ENCODE results near the gene EIF5A2. TPM values are rescaled to one million over a fixed set of nuclear protein-coding genes. Genes with fewer than 3 reads are reported as not detected.

The EIF5A2 gene
- total RNA-seq, 4 donors from 2014 or later = 0.57 to 5.0 (median 1.8) TPM

DNA sequence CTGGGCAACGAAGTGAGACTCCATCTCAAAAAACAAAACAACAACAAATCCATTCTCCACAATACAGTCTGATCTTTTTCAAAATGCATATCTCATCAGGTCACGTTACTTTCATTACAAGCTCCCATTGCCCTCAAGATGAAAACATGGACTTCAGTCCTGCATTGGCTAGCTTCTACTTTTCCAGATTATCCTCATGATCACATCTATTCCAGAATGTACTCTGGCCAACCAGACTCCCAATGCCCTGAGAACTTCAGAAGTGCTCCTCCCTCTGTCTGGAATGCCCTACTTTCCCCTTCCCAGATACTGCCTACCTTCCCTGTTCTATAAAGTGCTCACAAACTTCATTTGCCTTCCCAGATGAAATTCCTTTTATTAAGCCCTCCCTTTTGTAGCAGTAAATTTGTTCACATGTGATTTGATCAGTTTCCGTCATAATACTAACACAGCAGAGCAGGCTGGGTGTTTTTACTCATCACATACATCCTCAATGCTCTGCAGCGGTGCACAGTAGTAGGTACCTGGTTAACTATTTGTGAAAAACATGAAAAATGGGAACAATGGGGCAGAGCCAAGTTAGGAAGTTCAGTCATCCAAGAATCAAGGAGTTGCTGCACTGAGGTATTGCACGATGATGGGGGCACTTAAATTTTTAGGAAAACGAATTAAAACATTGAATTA is 43.8 kb downstream of the EIF5A2 start:
- Histone ChIP-seq H3K9me3 (no peaks in the 10 kb centered on the region), H3K4me3 (no peak overlapping the region), H3K36me3 (peaks cover 0 to 29% (median 0%) of the 10 kb centered on the region in 3 donors), H3K4me1 (peaks cover 0 to 23% (median 9%) of the 10 kb centered on the region in 4 donors), H3K27ac (no peak overlapping the region), H3K27me3 (no peaks in the 10 kb centered on the region)
- TF ChIP-seq POLR2A (IDR thresholded peaks at IDR 0.05) = no peak
- TF ChIP-seq, protein P1, sequence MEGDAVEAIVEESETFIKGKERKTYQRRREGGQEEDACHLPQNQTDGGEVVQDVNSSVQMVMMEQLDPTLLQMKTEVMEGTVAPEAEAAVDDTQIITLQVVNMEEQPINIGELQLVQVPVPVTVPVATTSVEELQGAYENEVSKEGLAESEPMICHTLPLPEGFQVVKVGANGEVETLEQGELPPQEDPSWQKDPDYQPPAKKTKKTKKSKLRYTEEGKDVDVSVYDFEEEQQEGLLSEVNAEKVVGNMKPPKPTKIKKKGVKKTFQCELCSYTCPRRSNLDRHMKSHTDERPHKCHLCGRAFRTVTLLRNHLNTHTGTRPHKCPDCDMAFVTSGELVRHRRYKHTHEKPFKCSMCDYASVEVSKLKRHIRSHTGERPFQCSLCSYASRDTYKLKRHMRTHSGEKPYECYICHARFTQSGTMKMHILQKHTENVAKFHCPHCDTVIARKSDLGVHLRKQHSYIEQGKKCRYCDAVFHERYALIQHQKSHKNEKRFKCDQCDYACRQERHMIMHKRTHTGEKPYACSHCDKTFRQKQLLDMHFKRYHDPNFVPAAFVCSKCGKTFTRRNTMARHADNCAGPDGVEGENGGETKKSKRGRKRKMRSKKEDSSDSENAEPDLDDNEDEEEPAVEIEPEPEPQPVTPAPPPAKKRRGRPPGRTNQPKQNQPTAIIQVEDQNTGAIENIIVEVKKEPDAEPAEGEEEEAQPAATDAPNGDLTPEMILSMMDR (IDR thresholded peaks at IDR 0.05) = no peak
- DNase-seq = no peak

DNA sequence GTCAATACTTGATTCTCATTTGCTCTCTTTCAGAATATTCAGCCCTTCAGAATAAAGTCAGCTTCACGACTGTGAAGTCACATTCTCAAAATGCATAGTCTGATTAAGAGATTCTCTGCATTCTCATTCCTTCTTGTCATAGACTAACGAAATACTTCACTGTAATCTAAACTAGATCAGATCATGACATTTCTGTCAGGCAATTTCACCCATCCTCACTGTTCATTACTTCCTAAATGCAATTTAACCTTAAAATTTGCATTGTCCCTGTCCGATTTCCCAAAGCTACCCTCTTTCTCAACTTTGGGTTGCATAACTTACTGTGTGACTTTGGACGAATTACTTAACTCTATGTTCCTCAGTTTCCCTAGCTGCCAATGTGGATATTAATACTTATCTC is 44.6 kb downstream of the EIF5A2 start:
- Histone ChIP-seq H3K4me3 (no peak overlapping the region), H3K4me1 (peaks cover 0 to 19% (median 8%) of the 10 kb centered on the region in 4 donors), H3K27me3 (no peaks in the 10 kb centered on the region), H3K9me3 (no peaks in the 10 kb centered on the region), H3K27ac (no peak overlapping the region), H3K36me3 (peaks cover 0 to 29% (median 0%) of the 10 kb centered on the region in 3 donors)
- TF ChIP-seq, protein P1 (IDR thresholded peaks at IDR 0.05) = no peak
- TF ChIP-seq POLR2A (IDR thresholded peaks at IDR 0.05) = no peak
- no peak for DNase-seq

DNA sequence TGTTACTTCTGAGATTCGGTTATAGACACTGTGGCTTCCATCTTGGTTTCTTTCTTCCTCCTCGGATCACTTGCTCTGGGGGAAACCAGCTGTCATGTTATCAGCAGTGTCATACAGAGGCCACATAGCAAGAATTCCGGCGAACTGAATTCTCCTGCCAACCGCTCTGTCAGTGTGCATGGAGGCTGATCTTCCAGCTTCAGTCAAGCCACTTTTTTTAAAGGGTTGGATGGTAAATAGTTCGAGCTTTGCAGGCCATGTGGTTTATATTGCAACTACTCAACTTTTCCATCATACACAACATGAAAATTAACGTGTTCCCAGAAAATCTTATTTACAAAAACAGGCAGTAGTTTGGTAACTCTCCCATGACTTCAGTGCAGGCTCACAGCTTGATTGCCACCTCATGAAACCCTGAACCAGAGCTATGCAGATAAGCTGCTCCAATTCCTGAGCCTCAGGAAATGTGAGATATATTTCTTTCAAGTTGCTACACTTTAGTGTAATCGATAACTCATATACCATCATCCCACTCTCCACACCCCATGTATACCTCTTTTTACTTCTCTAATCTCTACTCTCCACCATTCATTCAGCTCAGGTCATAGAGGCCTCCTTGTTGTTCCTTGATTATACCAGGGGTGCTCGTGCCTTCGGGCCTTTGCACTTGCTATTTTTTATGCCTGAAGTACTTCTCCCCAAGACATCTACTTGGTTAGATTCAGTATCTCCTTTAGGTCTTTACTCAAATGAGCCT is 45.6 kb downstream of the EIF5A2 start:
- H3K27ac ChIP-seq = no peak overlapping the region
- H3K4me1 ChIP-seq = peaks cover 0 to 9% (median 3%) of the 10 kb centered on the region in 4 donors
- H3K4me3 ChIP-seq = no peak overlapping the region
- no peaks in the 10 kb centered on the region for H3K27me3 ChIP-seq
- no peak for DNase-seq
- TF ChIP-seq, protein P1 (IDR thresholded peaks at IDR 0.05) = no peak
- no peak for TF ChIP-seq POLR2A (IDR thresholded peaks at IDR 0.05)
- H3K9me3 ChIP-seq = no peaks in the 10 kb centered on the region
- H3K36me3 ChIP-seq = peaks cover 0 to 29% (median 0%) of the 10 kb centered on the region in 3 donors

DNA sequence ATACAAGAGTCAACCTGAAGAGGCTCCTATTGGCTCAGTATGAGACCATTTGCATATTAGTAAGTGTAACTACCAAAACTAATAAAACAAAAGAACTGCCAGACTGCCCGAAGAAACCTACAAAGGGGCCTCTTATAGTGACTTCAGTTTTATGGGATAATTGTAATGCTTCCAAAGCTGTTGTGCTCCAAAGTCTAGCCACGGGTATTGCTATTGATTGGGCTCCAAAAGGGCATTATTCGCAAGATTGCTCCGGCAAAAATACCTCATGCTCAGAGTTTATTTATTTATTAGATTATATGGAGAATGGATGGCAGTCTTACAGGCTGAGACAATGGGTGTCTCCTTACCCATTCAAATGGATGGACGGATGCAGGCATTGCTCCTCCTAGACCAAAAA is 49.8 kb downstream of the EIF5A2 start:
- H3K4me3 ChIP-seq = no peak overlapping the region
- no peak for DNase-seq
- TF ChIP-seq, protein P1 (IDR thresholded peaks at IDR 0.05) = no peak
- no peak for TF ChIP-seq POLR2A (IDR thresholded peaks at IDR 0.05)

DNA sequence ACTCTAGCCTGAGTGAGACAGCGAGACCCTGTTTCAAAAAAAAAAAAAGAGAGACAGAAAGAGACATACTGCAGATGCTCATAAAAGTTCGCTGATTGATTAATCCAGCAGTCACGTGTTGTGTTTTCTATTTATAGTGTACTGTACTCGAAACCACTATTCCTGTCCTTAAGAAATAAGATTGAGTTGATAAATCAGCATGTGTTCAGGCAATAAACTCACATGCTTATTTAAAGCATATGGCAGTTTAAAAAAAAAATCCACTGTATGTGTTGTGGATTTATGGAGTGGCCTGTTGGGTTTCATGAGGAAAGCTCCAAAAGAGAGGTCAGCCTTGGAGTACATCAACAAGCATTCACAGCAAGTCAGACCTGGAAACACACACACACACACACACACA is 56.1 kb downstream of the EIF5A2 start:
- no peak for DNase-seq
- H3K27me3 ChIP-seq = no peaks in the 10 kb centered on the region
- no peak overlapping the region for H3K4me3 ChIP-seq
- H3K4me1 ChIP-seq = no peaks in the 10 kb centered on the region
- no peak overlapping the region for H3K27ac ChIP-seq
- no peaks in the 10 kb centered on the region for H3K9me3 ChIP-seq
- TF ChIP-seq, protein P1 (IDR thresholded peaks at IDR 0.05) = no peak
- TF ChIP-seq POLR2A (IDR thresholded peaks at IDR 0.05) = no peak
- no peaks in the 10 kb centered on the region for H3K36me3 ChIP-seq

More for the DNA sequence above, 49.8 kb downstream of the EIF5A2 start:
- H3K9me3 ChIP-seq = no peaks in the 10 kb centered on the region
- H3K27ac ChIP-seq = no peak overlapping the region
- no peaks in the 10 kb centered on the region for H3K36me3 ChIP-seq
- no peaks in the 10 kb centered on the region for H3K4me1 ChIP-seq
- H3K27me3 ChIP-seq = no peaks in the 10 kb centered on the region
